Fibroblast of the aortic adventitia (primary cell): ENCODE measurements around the gene MAB21L2. TPM values are rescaled to one million over a fixed set of nuclear protein-coding genes. Genes with fewer than 3 reads are reported as not detected.

Experiments used
- DNase-seq: peaks from one replicate; pipeline ENCODE4 v3.0.0-alpha.2; 2010; ENCODE audit warnings: low read depth
- H3K4me3 ChIP-seq: 2 replicates; pipeline ENCODE4 v1.5.1; 2011; ENCODE audit warnings: low read depth, mild to moderate bottlenecking, control low read depth, low read length, moderate library complexity
- CTCF ChIP-seq: IDR thresholded peaks from 2 replicates; pipeline ENCODE4 v1.5.1; 2011; ENCODE audit warnings: mild to moderate bottlenecking, low read length, control low read depth, inconsistent platforms; ENCODE audit not compliant: insufficient read depth
- total RNA-seq: library from RNA; depleted of rRNA; stranded (reverse); fragments of >200 nt; gene quantifications from 2 replicates; pipeline ENCODE4 v1.2.3, GENCODE V29; 2012; ENCODE audit warnings: low replicate concordance

The MAB21L2 gene
- total RNA-seq, 1 donor: 0.63 TPM

GRCh38 chr4:150588316-150588715, 6.4 kb downstream of the MAB21L2 start:
- DNase-seq: no peak
- no peak overlapping the region for H3K4me3 ChIP-seq

GRCh38 chr4:150589157-150589556, 7.2 kb downstream of the MAB21L2 start:
- no peak for TF ChIP-seq CTCF
- H3K4me3 ChIP-seq: no peak overlapping the region
- no peak for DNase-seq

More at GRCh38 chr4:150588316-150588715, 6.4 kb downstream of the MAB21L2 start:
- TF ChIP-seq CTCF: no peak

GRCh38 chr4:150590631-150591030, 8.7 kb downstream of the MAB21L2 start:
- DNase-seq: no peak
- no peak for TF ChIP-seq CTCF
- H3K4me3 ChIP-seq: no peak overlapping the region

GRCh38 chr4:150591406-150591805, 9.5 kb downstream of the MAB21L2 start:
- TF ChIP-seq CTCF: no peak
- no peak overlapping the region for H3K4me3 ChIP-seq
- no peak for DNase-seq

GRCh38 chr4:150591904-150592303, 10.0 kb downstream of the MAB21L2 start:
- no peak for DNase-seq
- TF ChIP-seq CTCF: no peak
- H3K4me3 ChIP-seq: no peak overlapping the region

- DNase-seq: peak; percentile 50
- peak; percentile 49 for TF ChIP-seq CTCF
- H3K4me3 ChIP-seq: no peak overlapping the region
Observed at GRCh38 chr4:150593996-150594395, 12.0 kb downstream of the MAB21L2 start.

- H3K4me3 ChIP-seq: no peak overlapping the region
- TF ChIP-seq CTCF: no peak
- no peak for DNase-seq
Observed at GRCh38 chr4:150598909-150599308, 17.0 kb downstream of the MAB21L2 start.
